HCT116 (cell line): ENCODE data around the gene CD200R1L. TPM values are rescaled to one million over a fixed set of nuclear protein-coding genes. Genes with fewer than 3 reads are reported as not detected.

ENCODE experiments used
- ATAC-seq: fragments of 200-7000 bp; cut with Tn5 transposase; 2 replicates; pipeline ENCODE4 v1.9.1; 2020; ENCODE audit warnings: mild to moderate bottlenecking, moderate library complexity
- BruUV-seq: library from RNA; stranded (reverse); fragments of 400-500 nt; replicated peaks from 2 replicates; lab custom pipeline; 2021; lab: Mats Ljungman, UMichigan
- CTCF ChIA-PET: fragments of 300-600 bp; sonication (Branson Sonifier 250); formaldehyde crosslinking; loops from one replicate; lab custom pipeline; 2021; ENCODE audit warnings: antibody characterized with exemption; lab: Charles Lee
- POLR2A ChIA-PET: fragments of 300-600, 350-600 bp; sonication (Branson Sonifier 250); formaldehyde crosslinking; loops from one replicate; lab custom pipeline; 2021; ENCODE audit warnings: antibody characterized with exemption; lab: Charles Lee
- RAD21 ChIA-PET, 2 experiments: fragments of 300-600 bp; sonication (Branson Sonifier 250); formaldehyde crosslinking; loops; one replicate each; lab custom pipeline; 2023; ENCODE audit warnings: low total read pairs in 2 of 2; ENCODE audit not compliant: uncharacterized antibody in 2 of 2, unreplicated experiment in 2 of 2, low non-redundant PET in 1 of 2; lab: Charles Lee
- DNase-seq: peaks from one replicate; pipeline ENCODE4 v3.0.0-alpha.2; 2010; ENCODE audit warnings: low read depth, low spot score
- H2AFZ ChIP-seq: fragments of 200-600 bp; shearing (Covaris generic), sonication (generic); 2 replicates; pipeline ENCODE4 v1.6.1; 2017; ENCODE audit warnings: low read depth, mixed run types, mixed read lengths, antibody characterized with exemption, low read length; ENCODE audit not compliant: poor library complexity, severe bottlenecking
- H3K27ac ChIP-seq: 2 replicates; pipeline ENCODE4 v1.5.1; 2012; ENCODE audit warnings: low read depth, low read length
- H3K27me3 ChIP-seq: fragments of 200-600 bp; sonication (generic); 2 replicates; pipeline ENCODE4 v1.6.1; 2016; ENCODE audit warnings: mixed run types, low read length, mixed read lengths; ENCODE audit not compliant: insufficient read depth
- H3K36me3 ChIP-seq, 2 experiments: fragments of 200-500 bp in 1 of 2; fragments of 200-600 bp in 1 of 2; sonication (Bioruptor generic) in 1 of 2; sonication (generic) in 1 of 2; 2 replicates each; pipeline versions ENCODE4 v1.5.1 to v1.6.1; 2014 to 2016; ENCODE audit warnings: low read length in 2 of 2, inconsistent platforms in 1 of 2, mixed read lengths in 1 of 2, mixed run types in 1 of 2; ENCODE audit not compliant: insufficient read depth in 2 of 2, control insufficient read depth in 1 of 2
- H3K4me1 ChIP-seq, 2 experiments: fragments of 200-600 bp in 1 of 2; sonication (generic) in 1 of 2; 2 replicates each; pipeline versions ENCODE4 v1.5.1 to v1.6.1; 2012 to 2017; ENCODE audit warnings: low read length in 2 of 2, inconsistent platforms in 1 of 2, mild to moderate bottlenecking in 1 of 2, mixed read lengths in 1 of 2, mixed run types in 1 of 2, moderate library complexity in 1 of 2; ENCODE audit not compliant: insufficient read depth in 2 of 2, control insufficient read depth in 1 of 2
- H3K4me2 ChIP-seq: fragments of 200-600 bp; sonication (generic); 2 replicates; pipeline ENCODE4 v1.6.1; 2017; ENCODE audit warnings: mixed run types, low read length, mixed read lengths
- H3K4me3 ChIP-seq, 2 experiments: fragments of 200-600 bp in 1 of 2; sonication (generic) in 1 of 2; replicated peaks in 1 of 2; 2 replicates each; pipeline ENCODE4 v1.5.1; 2011 to 2016; ENCODE audit warnings: low read length in 2 of 2, control low read depth in 1 of 2, low read depth in 1 of 2, mild to moderate bottlenecking in 1 of 2, mixed read lengths in 1 of 2, mixed run types in 1 of 2
- H3K79me2 ChIP-seq: fragments of 200-600 bp; sonication (generic); 2 replicates; pipeline ENCODE4 v1.6.1; 2017; ENCODE audit warnings: mild to moderate bottlenecking, mixed run types, low read length, moderate library complexity, mixed read lengths; ENCODE audit not compliant: insufficient read depth
- H3K9ac ChIP-seq: fragments of 200-600 bp; sonication (generic); 2 replicates; pipeline ENCODE4 v1.6.1; 2016; ENCODE audit warnings: low read length, mixed read lengths
- H3K9me2 ChIP-seq: fragments of 200-600 bp; sonication (generic), shearing (Covaris generic); 2 replicates; pipeline ENCODE4 v1.6.1; 2017; ENCODE audit warnings: mixed run types, mild to moderate bottlenecking, moderate library complexity; ENCODE audit not compliant: insufficient read depth
- H3K9me3 ChIP-seq, 2 experiments: fragments of 200-500 bp in 1 of 2; fragments of 200-600 bp in 1 of 2; sonication (Bioruptor generic) in 1 of 2; sonication (generic) in 1 of 2; 2 replicates each; pipeline ENCODE4 v1.6.1; 2014 to 2017; ENCODE audit warnings: low read length in 2 of 2, mixed read lengths in 2 of 2, inconsistent platforms in 1 of 2, low read depth in 1 of 2, mild to moderate bottlenecking in 1 of 2, mixed run types in 1 of 2, moderate library complexity in 1 of 2; ENCODE audit not compliant: control insufficient read depth in 1 of 2, insufficient read depth in 1 of 2
- H4K20me1 ChIP-seq: fragments of 200-600 bp; sonication (generic), shearing (Covaris generic); 2 replicates; pipeline ENCODE4 v1.6.1; 2017; ENCODE audit warnings: mixed run types, mild to moderate bottlenecking, moderate library complexity; ENCODE audit not compliant: insufficient read depth
- CBX3 ChIP-seq: IDR thresholded peaks from 2 replicates; pipeline ENCODE4 v1.6.1; 2012; ENCODE audit warnings: low read depth
- CTCF ChIP-seq, 3 experiments: fragments of 200-600 bp in 1 of 3; sonication (generic) in 1 of 3; IDR thresholded peaks in 2 of 3; conservative IDR thresholded peaks in 1 of 3; 2 replicates each; pipeline ENCODE4 v1.5.1; 2012 to 2017; ENCODE audit warnings: low read depth in 2 of 3, low read length in 2 of 3, antibody characterized with exemption in 1 of 3, borderline replicate concordance in 1 of 3, control low read depth in 1 of 3, mild to moderate bottlenecking in 1 of 3, mixed read lengths in 1 of 3, mixed run types in 1 of 3, moderate library complexity in 1 of 3; ENCODE audit not compliant: insufficient read depth in 1 of 3
- JUND ChIP-seq: IDR thresholded peaks from 2 replicates; pipeline ENCODE4 v1.6.1; 2012
- POLR2A ChIP-seq: IDR thresholded peaks from 2 replicates; pipeline ENCODE4 v1.7.0; 2011; ENCODE audit warnings: borderline replicate concordance; ENCODE audit not compliant: insufficient read depth, insufficient read length; ENCODE audit errors: extremely low read depth
- RAD21 ChIP-seq: IDR thresholded peaks from 2 replicates; pipeline ENCODE4 v1.6.1; 2012; ENCODE audit warnings: low read depth, mild to moderate bottlenecking
- REST ChIP-seq: IDR thresholded peaks from 2 replicates; pipeline ENCODE4 v1.6.1; 2012; ENCODE audit warnings: low read depth
- SP1 ChIP-seq: IDR thresholded peaks from 2 replicates; pipeline ENCODE4 v1.6.1; 2012; ENCODE audit warnings: low read depth
- ZNF274 ChIP-seq: fragments of 200-500 bp; sonication (Bioruptor generic); IDR thresholded peaks from 2 replicates; pipeline ENCODE4 v1.6.1; 2014; ENCODE audit warnings: mild to moderate bottlenecking, low read depth, low read length, inconsistent platforms
- intact Hi-C: fragments of 100-400 bp; cut with micrococcal nuclease; formaldehyde crosslinking; loops from 2 replicates; pipeline ENCODE4 v1.10.0; 2022
- total RNA-seq: library from RNA; stranded (reverse); gene quantifications from one replicate; pipeline ENCODE4 v1.2.1, GENCODE V29; 2021; ENCODE audit not compliant: unreplicated experiment

CD200R1L gene
- total RNA-seq, 1 experiment from 2014 or later = not detected

GRCh38 chr3:112829046-112829445, 17.6 kb downstream of the CD200R1L start:
- Histone ChIP-seq H3K27me3 (no peaks in the 10 kb centered on the region), H2AFZ (no peak overlapping the region), H3K9me3 (no peaks in the 10 kb centered on the region), H3K4me3 (no peak overlapping the region), H4K20me1 (no peaks in the 10 kb centered on the region), H3K79me2 (no peaks in the 10 kb centered on the region), H3K9me2 (no peaks in the 10 kb centered on the region), H3K36me3 (no peaks in the 10 kb centered on the region), H3K27ac (no peak overlapping the region), H3K4me1 (no peaks in the 10 kb centered on the region), H3K4me2 (no peak overlapping the region), H3K9ac (no peak overlapping the region)
- ChIA-PET POLR2A (no interaction called here), CTCF (no interaction called here), RAD21 (no interaction called here)
- TF ChIP-seq SP1 = no peak
- no peak for TF ChIP-seq CTCF (IDR thresholded peaks at IDR 0.05 in 2 of 3, conservative IDR thresholded peaks at IDR 0.05 in 1 of 3; ENCODE audit: borderline replicate concordance in 1 of 3, insufficient read depth in 1 of 3, low read depth in 2 of 3, low read length in 2 of 3)
- no peak for TF ChIP-seq RAD21
- no peak for TF ChIP-seq CBX3
- TF ChIP-seq POLR2A = no peak
- no peak for TF ChIP-seq REST
- no peak for TF ChIP-seq ZNF274
- no peak for TF ChIP-seq JUND
- DNase-seq (no peak), ATAC-seq (no peak)
- BruUV-seq = no TSS peak
- intact Hi-C loops = no loop called here
